HAP-1 (cell line): ENCODE results near the gene IL22RA2.

Experiments used
- DNase-seq, 2 experiments: peaks; one replicate each; pipeline ENCODE4 v3.0.0-alpha.2; 2016 to 2020; ENCODE audit warnings: low spot score in 2 of 2
- H3K27me3 ChIP-seq: fragments of 250-450 bp; sonication (Bioruptor Pico); 2 replicates; pipeline ENCODE4 v1.5.1; 2020; ENCODE audit warnings: low read depth, mild to moderate bottlenecking, moderate library complexity
- H3K36me3 ChIP-seq: fragments of 250-450 bp; sonication (Bioruptor Pico); replicated peaks from 2 replicates; pipeline ENCODE4 v1.5.1; 2020; ENCODE audit warnings: mild to moderate bottlenecking
- H3K4me1 ChIP-seq: fragments of 250-450 bp; sonication (Bioruptor Pico); 2 replicates; pipeline ENCODE4 v1.5.1; 2020; ENCODE audit warnings: mild to moderate bottlenecking
- H3K4me3 ChIP-seq: fragments of 250-450 bp; sonication (Bioruptor Pico); 2 replicates; pipeline ENCODE4 v1.5.1; 2020; ENCODE audit warnings: mild to moderate bottlenecking, moderate library complexity
- H3K9me3 ChIP-seq: fragments of 250-450 bp; sonication (Bioruptor Pico); 2 replicates; pipeline ENCODE4 v1.5.1; 2020; ENCODE audit warnings: mild to moderate bottlenecking, moderate library complexity
- in situ Hi-C: fragments of 300-500 bp; cut with MboI; formaldehyde crosslinking; loops from 3 replicates; pipeline ENCODE4 v1.14.3; 2020; ENCODE audit warnings: low sequenced_read_pairs, inconsistent platforms, mixed read lengths

IL22RA2 gene

DNA sequence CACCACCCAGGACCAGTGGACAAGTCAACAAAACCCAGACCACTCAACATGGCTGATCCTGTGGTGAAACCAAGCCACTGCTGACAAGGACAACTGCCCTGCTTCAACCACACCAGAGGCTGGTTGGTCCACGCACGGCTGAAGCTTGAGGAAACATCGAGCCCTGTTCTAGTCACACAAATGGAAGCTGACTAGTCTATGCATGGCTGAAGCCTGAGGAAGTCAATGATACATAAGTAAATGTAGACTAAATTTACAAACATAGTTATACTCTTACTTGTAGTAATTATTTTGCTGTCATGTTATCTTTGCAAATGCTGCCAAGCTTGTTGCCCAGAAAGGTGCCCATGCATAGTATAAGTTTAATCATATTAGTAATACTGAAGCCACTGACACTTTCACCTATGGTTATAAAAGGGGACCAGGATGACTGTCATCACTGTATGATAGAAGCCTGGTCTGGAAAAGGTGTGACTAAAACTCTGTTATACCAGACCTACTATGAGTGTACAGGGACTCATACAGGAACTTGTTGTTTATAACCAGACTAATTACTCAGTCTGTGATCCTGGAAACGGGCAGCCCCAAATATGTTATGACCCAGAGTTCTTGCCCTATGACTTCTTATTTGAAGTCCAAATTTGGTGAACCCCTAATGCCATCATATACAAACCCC, 5.6 kb downstream of the IL22RA2 start:
- Histone ChIP-seq H3K4me3 (no peak overlapping the region), H3K9me3 (no peaks in the 10 kb centered on the region), H3K27me3 (no peaks in the 10 kb centered on the region; the same call in 1 of the 2 replicates), H3K4me1 (peaks cover 8% of the 10 kb centered on the region), H3K36me3 (no peaks in the 10 kb centered on the region)
- in situ Hi-C loops: no loop called here
- DNase-seq: no peak

DNA sequence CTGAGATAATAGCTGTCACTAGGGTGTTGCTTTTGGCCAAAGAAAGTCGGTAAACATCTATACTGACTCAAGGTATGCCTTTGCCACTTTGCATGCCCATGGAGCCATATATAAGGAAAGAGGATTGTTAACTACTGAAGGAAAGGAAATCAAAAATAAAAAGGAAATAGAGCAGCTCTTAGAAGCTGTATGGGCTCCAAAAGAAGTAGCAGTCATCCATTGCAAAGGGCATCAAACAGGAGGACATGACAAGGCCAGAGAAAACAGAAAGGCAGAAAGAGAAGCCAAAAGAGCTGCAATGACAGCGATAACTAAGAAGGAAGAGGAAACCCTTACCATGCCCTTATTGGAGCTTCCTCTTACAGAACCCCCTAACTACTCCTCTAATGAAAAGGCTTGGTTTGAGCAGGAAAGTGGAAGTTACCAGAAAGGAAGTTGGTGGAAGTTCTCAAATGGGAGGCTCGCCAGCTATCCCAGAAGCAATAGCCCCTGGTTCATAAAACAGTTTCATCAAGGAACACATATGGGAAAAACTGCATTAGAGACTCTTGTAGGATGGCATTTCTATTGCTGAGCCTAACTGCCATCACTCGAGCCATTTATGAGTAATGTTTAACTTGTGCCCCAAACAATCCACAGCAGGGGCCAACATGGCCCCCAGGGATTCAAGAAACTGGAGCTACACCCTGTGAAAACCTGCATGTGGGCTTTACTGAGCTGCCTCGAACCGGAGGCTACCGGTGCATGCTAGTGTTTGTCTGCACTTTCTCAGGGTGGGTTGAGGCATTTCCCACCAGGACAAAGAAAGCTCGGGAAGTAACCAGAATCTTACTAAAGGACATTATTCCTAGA, 7.0 kb downstream of the IL22RA2 start:
- DNase-seq: no peak
- Histone ChIP-seq H3K36me3 (no peaks in the 10 kb centered on the region), H3K4me1 (no peaks in the 10 kb centered on the region; the same call in 1 of the 2 replicates), H3K27me3 (no peaks in the 10 kb centered on the region; the same call in 1 of the 2 replicates), H3K9me3 (no peaks in the 10 kb centered on the region), H3K4me3 (no peak overlapping the region)
- in situ Hi-C loops: no loop called here

- peak in 1 of 2 experiments; percentile 48 for DNase-seq
These were observed 7.8 kb downstream of the IL22RA2 start for GRCh38 chr6:137165375-137166246.

GRCh38 chr6:137163732-137164318, 9.6 kb downstream of the IL22RA2 start:
- no peaks in the 10 kb centered on the region for H3K9me3 ChIP-seq

More at GRCh38 chr6:137165375-137166246, 7.8 kb downstream of the IL22RA2 start:
- Histone ChIP-seq H3K27me3 (peaks cover 2% of the 10 kb centered on the region; the same call in 1 of the 2 replicates), H3K9me3 (no peaks in the 10 kb centered on the region), H3K4me3 (no peak overlapping the region), H3K36me3 (no peaks in the 10 kb centered on the region), H3K4me1 (no peaks in the 10 kb centered on the region)
- in situ Hi-C loops: no loop called here

GRCh38 chr6:137162692-137163306, 10.6 kb downstream of the IL22RA2 start:
- Histone ChIP-seq H3K4me3 (no peak overlapping the region), H3K27me3 (0 out of 2 replicates have a peak, but pooled peaks cover 3% of the 10 kb centered on the region), H3K36me3 (no peaks in the 10 kb centered on the region), H3K4me1 (no peaks in the 10 kb centered on the region), H3K9me3 (no peaks in the 10 kb centered on the region)
- in situ Hi-C loops: no loop called here
- no peak for DNase-seq

More at GRCh38 chr6:137163732-137164318, 9.6 kb downstream of the IL22RA2 start:
- Histone ChIP-seq H3K4me3 (no peak overlapping the region), H3K27me3 (0 out of 2 replicates have a peak, but pooled peaks cover 3% of the 10 kb centered on the region), H3K36me3 (no peaks in the 10 kb centered on the region), H3K4me1 (no peaks in the 10 kb centered on the region)
- DNase-seq: no peak
- in situ Hi-C loops: no loop called here

- no peaks in the 10 kb centered on the region for H3K9me3 ChIP-seq
- in situ Hi-C loops: no loop called here
- no peaks in the 10 kb centered on the region for H3K36me3 ChIP-seq
- no peaks in the 10 kb centered on the region for H3K4me1 ChIP-seq
- no peak overlapping the region for H3K4me3 ChIP-seq
- H3K27me3 ChIP-seq: 0 out of 2 replicates have a peak, but pooled peaks cover 3% of the 10 kb centered on the region
- DNase-seq: no peak
These were observed 11.5 kb downstream of the IL22RA2 start for GRCh38 chr6:137161949-137162348.

DNA sequence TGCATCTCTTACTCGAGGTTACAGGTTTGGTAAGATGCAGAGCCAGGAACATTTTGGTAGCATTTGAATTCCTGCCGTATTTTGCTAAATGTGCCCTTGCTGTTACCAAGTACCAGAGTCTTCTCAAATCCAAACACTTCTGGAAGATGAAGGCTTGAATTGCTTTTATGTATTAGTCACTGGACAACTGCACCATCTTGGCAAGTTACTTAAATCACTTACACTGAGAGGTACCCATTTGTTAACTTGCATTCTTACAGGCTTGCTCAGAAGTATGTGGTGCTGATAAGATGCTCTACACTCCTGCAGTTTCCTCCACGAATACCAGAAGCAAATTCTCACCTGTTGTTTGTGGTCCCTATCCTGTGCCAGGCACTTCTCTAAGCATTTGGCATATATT, 12.7 kb downstream of the IL22RA2 start:
- Histone ChIP-seq H3K4me1 (no peaks in the 10 kb centered on the region), H3K36me3 (no peaks in the 10 kb centered on the region), H3K9me3 (no peaks in the 10 kb centered on the region), H3K4me3 (no peak overlapping the region), H3K27me3 (peaks cover 3% of the 10 kb centered on the region; the same call in 1 of the 2 replicates)
- in situ Hi-C loops: no loop called here
- DNase-seq: no peak

DNA sequence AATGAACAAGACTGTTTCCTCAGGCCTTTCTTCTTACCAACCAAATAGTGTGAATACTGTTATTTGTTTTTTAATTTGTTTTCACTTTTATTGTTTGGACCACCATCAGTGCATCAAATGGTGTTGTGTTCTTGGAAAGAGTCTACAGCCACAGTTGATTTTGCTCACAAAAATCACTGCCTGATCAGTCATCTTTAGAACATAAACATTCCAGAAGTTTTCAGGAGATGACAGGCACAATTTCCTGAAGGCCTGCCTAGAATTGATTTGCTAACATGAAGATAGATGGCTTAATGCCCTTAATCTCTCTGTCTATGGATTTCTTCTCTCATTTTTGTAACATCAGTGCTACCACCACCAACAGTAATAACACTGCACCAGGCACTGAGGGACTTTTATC, 13.5 kb downstream of the IL22RA2 start:
- H3K4me1 ChIP-seq: no peaks in the 10 kb centered on the region
- peaks cover 3% of the 10 kb centered on the region; the same call in 1 of the 2 replicates for H3K27me3 ChIP-seq
- no peak overlapping the region for H3K4me3 ChIP-seq
- no peaks in the 10 kb centered on the region for H3K36me3 ChIP-seq
- in situ Hi-C loops: no loop called here
- no peaks in the 10 kb centered on the region for H3K9me3 ChIP-seq
- DNase-seq: no peak

GRCh38 chr6:137157601-137158000, 15.8 kb downstream of the IL22RA2 start:
- in situ Hi-C loops: no loop called here
- H3K27me3 ChIP-seq: peaks cover 3% of the 10 kb centered on the region; the same call in 1 of the 2 replicates
- no peak for DNase-seq
- H3K36me3 ChIP-seq: no peaks in the 10 kb centered on the region
- no peaks in the 10 kb centered on the region for H3K4me1 ChIP-seq
- H3K4me3 ChIP-seq: no peak overlapping the region
- peaks cover 3% of the 10 kb centered on the region; the same call in 1 of the 2 replicates for H3K9me3 ChIP-seq

GRCh38 chr6:137156650-137157049, 16.8 kb downstream of the IL22RA2 start:
- Histone ChIP-seq H3K4me3 (no peak overlapping the region), H3K27me3 (peaks cover 3% of the 10 kb centered on the region; the same call in 1 of the 2 replicates), H3K36me3 (no peaks in the 10 kb centered on the region), H3K4me1 (no peaks in the 10 kb centered on the region), H3K9me3 (peaks cover 3% of the 10 kb centered on the region; the same call in 1 of the 2 replicates)
- DNase-seq: no peak
- in situ Hi-C loops: no loop called here

- Histone ChIP-seq H3K4me3 (no peak overlapping the region), H3K9me3 (peaks cover 3% of the 10 kb centered on the region; the same call in 1 of the 2 replicates), H3K27me3 (peaks cover 3% of the 10 kb centered on the region; the same call in 1 of the 2 replicates), H3K36me3 (no peaks in the 10 kb centered on the region), H3K4me1 (no peaks in the 10 kb centered on the region)
- no peak for DNase-seq
- in situ Hi-C loops: no loop called here
These were observed 17.6 kb downstream of the IL22RA2 start for GRCh38 chr6:137155830-137156229.

DNA sequence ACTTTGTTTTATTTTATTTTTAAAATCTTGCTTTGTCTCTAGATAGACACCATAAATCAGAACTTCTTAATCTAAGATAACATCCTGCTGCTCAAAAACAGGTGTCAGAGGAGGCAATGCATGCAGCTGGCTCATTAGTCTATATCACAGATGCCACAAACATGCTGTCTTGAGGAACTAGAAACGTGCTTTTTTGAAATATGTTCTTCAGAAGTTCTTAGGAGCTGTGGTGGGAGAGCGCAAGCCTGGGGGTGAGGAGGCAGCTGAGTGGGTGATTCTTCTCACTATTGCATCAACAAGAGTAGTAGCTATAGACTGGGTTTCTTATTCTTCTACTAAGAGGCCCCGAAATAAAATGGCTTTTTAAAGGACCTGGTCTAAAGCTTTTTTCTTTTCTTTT, 23.4 kb downstream of the IL22RA2 start:
- in situ Hi-C loops: no loop called here
- H3K27me3 ChIP-seq: no peaks in the 10 kb centered on the region
- no peak overlapping the region for H3K4me3 ChIP-seq
- no peaks in the 10 kb centered on the region for H3K36me3 ChIP-seq
- H3K9me3 ChIP-seq: peaks cover 3% of the 10 kb centered on the region; the same call in 1 of the 2 replicates
- H3K4me1 ChIP-seq: no peaks in the 10 kb centered on the region
- no peak for DNase-seq
